GM21360 (cell line): ENCODE measurements around the gene MLLT10.
"Not testable (repeated sequence)": the region's sequence is repeated elsewhere in the genome, so short reads cannot be mapped to it uniquely, and the experiment has no call there.

ENCODE experiments used
- ATAC-seq: cut with Tn5 transposase; IDR thresholded peaks from one replicate; pipeline ENCODE4 v1.9.1; 2021; ENCODE audit warnings: mild to moderate bottlenecking, moderate library complexity; ENCODE audit not compliant: unreplicated experiment

The MLLT10 gene

GRCh38 chr10:21574514-21574913 is 40.5 kb downstream of the MLLT10 start:
- ATAC-seq, result not testable (repeated sequence)

- ATAC-seq, result no peak
Observed at GRCh38 chr10:21579291-21579690, 45.3 kb downstream of the MLLT10 start.

- peak; percentile 78 for ATAC-seq
Observed at GRCh38 chr10:21581421-21581834, 47.4 kb downstream of the MLLT10 start.

- no peak for ATAC-seq
Observed at GRCh38 chr10:21584834-21585530, 51.0 kb downstream of the MLLT10 start.

GRCh38 chr10:21587391-21587790 is 53.4 kb downstream of the MLLT10 start:
- no peak for ATAC-seq

GRCh38 chr10:21588159-21588558 is 54.1 kb downstream of the MLLT10 start:
- not testable (repeated sequence) for ATAC-seq

- ATAC-seq, result no peak
Observed at GRCh38 chr10:21593986-21594385, 60.0 kb downstream of the MLLT10 start.

GRCh38 chr10:21599582-21599981 is 65.5 kb downstream of the MLLT10 start:
- no peak for ATAC-seq

- no peak for ATAC-seq
Observed at GRCh38 chr10:21600804-21601433, 66.9 kb downstream of the MLLT10 start.

GRCh38 chr10:21602313-21602712 is 68.3 kb downstream of the MLLT10 start:
- no peak for ATAC-seq

- no peak for ATAC-seq
Observed at GRCh38 chr10:21603721-21604120, 69.7 kb downstream of the MLLT10 start.

GRCh38 chr10:21604651-21605050 is 70.6 kb downstream of the MLLT10 start:
- ATAC-seq, result no peak

GRCh38 chr10:21607907-21608306 is 73.9 kb downstream of the MLLT10 start:
- no peak for ATAC-seq

- no peak for ATAC-seq
Observed at GRCh38 chr10:21614000-21614399, 80.0 kb downstream of the MLLT10 start.

GRCh38 chr10:21617267-21617666 is 83.2 kb downstream of the MLLT10 start:
- ATAC-seq, result no peak

GRCh38 chr10:21623291-21623690 is 89.3 kb downstream of the MLLT10 start:
- ATAC-seq, result no peak

GRCh38 chr10:21624421-21624820 is 90.4 kb downstream of the MLLT10 start:
- ATAC-seq, result not testable (repeated sequence)

GRCh38 chr10:21624951-21625350 is 90.9 kb downstream of the MLLT10 start:
- ATAC-seq, result no peak

GRCh38 chr10:21625623-21626229 is 91.7 kb downstream of the MLLT10 start:
- no peak for ATAC-seq

- ATAC-seq, result no peak
Observed at GRCh38 chr10:21626457-21627161, 92.6 kb downstream of the MLLT10 start.

GRCh38 chr10:21627331-21627730 is 93.3 kb downstream of the MLLT10 start:
- no peak for ATAC-seq

GRCh38 chr10:21628023-21628422 is 94.0 kb downstream of the MLLT10 start:
- ATAC-seq, result no peak
